ENCODE data around the gene P3H1.

GRCh38 chr1:42759114-42759513 lies 7.7 kb downstream of the P3H1 start:
- TF ChIP-seq CTCF (IDR thresholded peaks at IDR 0.05) (no peak), EZH2 (IDR thresholded peaks at IDR 0.05; ENCODE audit: borderline replicate concordance, insufficient read depth, low read depth, low read length, poor library complexity, severe bottlenecking) (no peak)

Measured in B cell (primary cell).